HG03196 (cell line): Measurements from ENCODE around the gene S100A7.
"Not testable (repeated sequence)": the region's sequence is repeated elsewhere in the genome, so short reads cannot be mapped to it uniquely, and the experiment has no call there.

Experiments used
- ATAC-seq: cut with Tn5 transposase; IDR thresholded peaks from one replicate; pipeline ENCODE4 v1.9.1; 2021; ENCODE audit not compliant: unreplicated experiment

S100A7 gene

DNA sequence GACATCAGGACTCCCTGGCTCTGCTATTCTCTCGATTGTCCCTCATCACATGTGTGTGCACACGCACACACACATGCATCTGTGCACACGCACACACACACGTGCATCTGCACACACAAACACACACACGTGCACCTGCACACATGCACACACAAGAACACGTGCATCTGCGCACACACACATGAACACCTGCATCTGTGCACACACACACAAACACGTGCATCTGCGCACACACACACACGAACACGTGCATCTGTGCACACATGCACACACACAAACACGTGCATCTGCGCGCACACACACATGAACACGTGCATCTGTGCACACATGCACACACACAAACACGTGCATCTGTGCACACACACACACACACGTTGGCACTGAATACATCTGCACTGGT lies 29.4 kb downstream of the S100A7 start:
- ATAC-seq: no peak

DNA sequence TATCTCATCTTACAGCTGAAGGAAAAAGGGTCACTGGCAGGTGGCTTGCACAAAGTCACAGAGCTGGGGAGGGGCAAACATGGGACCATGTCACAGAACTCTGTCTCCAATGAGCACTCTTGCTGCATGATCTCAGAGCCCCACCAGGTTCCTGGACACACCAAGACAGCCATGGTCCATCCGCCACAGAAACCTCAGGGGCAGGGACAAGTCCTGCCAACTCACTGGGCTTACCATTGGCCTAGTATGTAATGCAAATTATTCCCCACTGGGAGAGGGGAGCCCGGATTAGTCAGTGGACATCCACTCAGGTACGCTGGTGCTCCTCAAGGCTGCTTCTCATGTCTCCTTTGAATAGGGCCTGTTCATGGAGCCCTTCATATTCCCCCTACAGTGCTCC lies 29.9 kb downstream of the S100A7 start:
- no peak for ATAC-seq

- ATAC-seq: no peak
Measured at GRCh38 chr1:153430166-153430553, 30.3 kb downstream of the S100A7 start.

DNA sequence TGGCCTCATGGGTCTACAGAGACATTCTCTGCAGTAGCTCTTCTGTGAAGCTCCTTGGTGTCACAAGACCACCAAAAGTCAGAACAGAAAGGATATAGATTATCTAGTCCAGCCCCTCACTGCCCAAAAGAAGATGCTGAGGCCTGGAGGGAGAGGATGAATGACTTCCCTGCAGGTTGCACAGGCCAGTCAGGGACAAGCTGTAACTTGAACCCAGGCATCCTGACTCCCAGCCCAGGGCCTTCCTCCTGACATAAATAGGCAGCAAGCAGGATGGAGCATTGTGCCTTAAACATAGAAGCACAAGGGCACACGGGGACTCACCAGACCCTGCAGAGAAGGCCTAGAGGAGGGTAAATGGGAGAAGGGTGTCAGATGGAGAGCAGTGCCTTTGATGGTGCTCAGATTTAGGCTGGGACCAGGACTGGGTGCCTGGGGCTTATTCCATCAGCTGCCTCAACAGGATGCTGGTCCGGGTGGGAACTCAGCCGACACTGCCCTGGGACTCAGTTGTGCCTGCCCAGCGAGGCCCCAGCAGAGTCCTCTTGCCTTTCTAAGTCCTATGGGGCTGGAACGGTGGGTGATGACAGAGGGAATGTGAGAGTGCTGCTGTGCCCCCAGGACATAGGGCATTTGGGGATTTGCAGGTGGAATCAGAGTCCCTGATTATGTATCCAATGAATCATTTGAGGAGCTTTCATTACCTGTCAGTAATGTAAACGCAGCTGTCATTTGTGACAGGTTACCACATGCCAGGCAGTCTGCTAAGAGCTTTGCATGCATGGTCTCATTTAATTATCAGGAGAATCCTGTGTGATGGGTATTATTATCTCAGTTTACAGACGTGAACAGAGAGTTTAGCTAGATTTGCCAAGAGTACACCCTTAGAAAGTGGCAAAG lies 30.9 kb downstream of the S100A7 start:
- ATAC-seq: no peak

- ATAC-seq: no peak
Measured at GRCh38 chr1:153428791-153429190, 31.7 kb downstream of the S100A7 start.

DNA sequence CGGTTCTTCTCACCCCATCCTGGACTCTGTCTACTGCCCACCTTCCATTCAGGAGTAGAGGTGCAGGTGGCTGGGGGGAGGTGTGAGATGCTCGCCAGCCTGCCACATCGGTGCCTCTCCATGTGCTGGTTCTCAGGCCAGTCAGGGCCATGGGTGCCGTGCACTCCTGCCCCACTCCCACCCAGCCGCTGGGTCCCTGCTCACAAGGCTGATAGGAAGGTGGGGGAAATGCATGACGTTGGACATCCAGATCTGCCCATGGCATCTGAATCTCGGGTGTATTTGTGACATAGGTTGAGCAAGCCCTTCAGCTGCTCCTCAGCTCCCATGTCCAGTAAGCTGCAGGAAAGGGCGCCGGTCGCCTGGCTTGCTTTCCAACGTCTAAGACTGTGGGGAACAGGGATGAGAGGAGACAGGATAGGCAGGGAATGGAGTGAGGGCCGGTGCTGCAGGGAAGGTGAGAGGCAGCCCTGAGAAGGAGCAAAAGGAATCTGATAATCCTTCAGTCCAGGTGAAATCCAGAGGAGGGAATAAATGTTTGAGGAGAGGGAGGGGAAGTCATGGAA lies 32.3 kb downstream of the S100A7 start:
- no peak for ATAC-seq

DNA sequence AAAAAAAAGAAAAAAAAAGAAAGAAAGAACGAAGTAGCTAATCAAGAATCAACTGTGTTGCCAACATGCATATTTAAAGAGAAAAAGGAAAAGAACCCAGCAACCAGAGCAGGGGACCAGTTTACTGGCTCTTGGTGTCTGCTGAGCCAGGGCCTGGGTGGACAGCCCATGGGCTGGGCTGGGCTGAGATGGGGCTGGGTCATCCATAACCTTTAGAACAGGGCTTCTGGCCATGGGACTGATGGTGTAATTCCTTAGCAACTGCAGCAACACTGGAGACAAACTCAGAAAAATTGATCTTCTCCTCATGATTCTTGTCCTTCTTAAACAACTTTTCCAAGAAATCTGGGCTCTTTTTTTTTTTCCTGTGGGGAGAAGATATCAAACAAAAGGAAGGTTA lies 33.6 kb downstream of the S100A7 start:
- no peak for ATAC-seq

DNA sequence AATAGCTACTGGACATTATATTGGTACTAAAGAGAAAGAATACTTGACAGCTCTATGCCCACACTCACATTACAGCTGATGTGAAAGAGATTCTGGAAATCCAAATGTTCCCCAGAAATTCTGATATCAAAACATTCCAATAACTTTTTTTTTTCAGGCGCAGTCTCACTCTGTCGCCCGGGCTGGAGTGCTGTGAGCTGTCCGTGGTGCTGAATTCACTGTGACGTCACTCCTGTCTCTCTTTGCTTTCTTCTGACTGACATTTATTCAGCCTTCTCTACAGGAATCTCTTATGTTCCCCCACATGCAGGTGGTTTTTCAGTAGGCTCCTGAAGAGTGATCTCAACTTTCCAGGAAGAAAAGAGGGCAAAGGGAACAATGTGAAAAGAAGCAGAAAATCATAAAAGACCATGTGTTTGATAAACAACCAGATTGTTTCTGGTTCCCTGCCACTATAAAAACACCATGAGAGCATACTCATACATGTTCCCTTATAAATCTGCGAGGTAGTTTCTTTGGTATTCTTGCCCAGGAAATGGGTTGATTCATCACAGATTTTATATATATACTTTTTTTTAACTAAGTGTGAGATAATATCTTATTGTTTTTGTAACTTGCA lies 37.9 kb downstream of the S100A7 start:
- no peak for ATAC-seq

- ATAC-seq: no peak
Measured at GRCh38 chr1:153420306-153420705, 40.1 kb downstream of the S100A7 start.

GRCh38 chr1:153419436-153419793 lies 41.0 kb downstream of the S100A7 start:
- ATAC-seq: not testable (repeated sequence)

GRCh38 chr1:153418758-153419435 lies 41.6 kb downstream of the S100A7 start:
- ATAC-seq: not testable (repeated sequence)

GRCh38 chr1:153417136-153417888 lies 43.1 kb downstream of the S100A7 start:
- no peak for ATAC-seq

- ATAC-seq: no peak
Measured at GRCh38 chr1:153415850-153416570, 44.4 kb downstream of the S100A7 start, which contains the start of gene S100A7A. Gene S100A7A (plus strand): TSS chr1:153416520. CDS start chr1:153418083, 1,563 bp downstream.

- not testable (repeated sequence) for ATAC-seq
Measured at GRCh38 chr1:153413961-153414360, 46.5 kb downstream of the S100A7 start.
